KMS-11 (cell line): Measurements from ENCODE around the gene CYSTM1.

ENCODE experiments used
- H2AFZ ChIP-seq: fragments of 200-600 bp; sonication (generic); 2 replicates; pipeline ENCODE4 v1.6.1; 2016; ENCODE audit warnings: antibody characterized with exemption, mixed run types, low read depth
- H3K27ac ChIP-seq: fragments of 200-600 bp; sonication (generic); 2 replicates; pipeline ENCODE4 v1.6.1; 2016; ENCODE audit warnings: mild to moderate bottlenecking, mixed run types
- H3K27me3 ChIP-seq: fragments of 200-600 bp; sonication (generic); 2 replicates; pipeline ENCODE4 v1.6.1; 2017; ENCODE audit warnings: mild to moderate bottlenecking, low read depth, mixed run types, moderate library complexity; ENCODE audit not compliant: insufficient read depth
- H3K36me3 ChIP-seq: fragments of 200-600 bp; sonication (generic); 2 replicates; pipeline ENCODE4 v1.6.1; 2017; ENCODE audit warnings: mild to moderate bottlenecking, mixed run types; ENCODE audit not compliant: insufficient read depth
- H3K4me1 ChIP-seq: fragments of 200-600 bp; sonication (generic); 2 replicates; pipeline ENCODE4 v1.6.1; 2016; ENCODE audit warnings: mild to moderate bottlenecking, low read depth, mixed run types; ENCODE audit not compliant: poor library complexity, severe bottlenecking
- H3K4me2 ChIP-seq: fragments of 200-600 bp; sonication (generic); 2 replicates; pipeline ENCODE4 v1.7.0; 2016; ENCODE audit warnings: mild to moderate bottlenecking, mixed run types
- H3K4me3 ChIP-seq: fragments of 200-600 bp; sonication (generic); IDR thresholded peaks from 2 replicates; pipeline ENCODE4 v1.6.1; 2017; ENCODE audit warnings: low read depth, low read length, mixed read lengths; ENCODE audit not compliant: insufficient read depth
- H3K79me2 ChIP-seq: fragments of 200-600 bp; sonication (generic); 2 replicates; pipeline ENCODE4 v1.6.1; 2016; ENCODE audit warnings: low read depth, mixed run types; ENCODE audit not compliant: insufficient read depth
- H3K9ac ChIP-seq: fragments of 200-600 bp; sonication (generic); 2 replicates; pipeline ENCODE4 v1.6.1; 2016; ENCODE audit warnings: mild to moderate bottlenecking, mixed run types
- H4K20me1 ChIP-seq: fragments of 200-600 bp; sonication (generic); 2 replicates; pipeline ENCODE4 v1.6.1; 2016; ENCODE audit warnings: mild to moderate bottlenecking, mixed run types; ENCODE audit not compliant: insufficient read depth
- TF ChIP-seq, protein P1 (sequence below): fragments of 200-600 bp; sonication (generic); conservative IDR thresholded peaks from 2 replicates; pipeline ENCODE4 v1.6.1; 2017; ENCODE audit warnings: low read depth, mild to moderate bottlenecking, antibody characterized with exemption, low read length, moderate library complexity, mixed read lengths

CYSTM1 gene

DNA sequence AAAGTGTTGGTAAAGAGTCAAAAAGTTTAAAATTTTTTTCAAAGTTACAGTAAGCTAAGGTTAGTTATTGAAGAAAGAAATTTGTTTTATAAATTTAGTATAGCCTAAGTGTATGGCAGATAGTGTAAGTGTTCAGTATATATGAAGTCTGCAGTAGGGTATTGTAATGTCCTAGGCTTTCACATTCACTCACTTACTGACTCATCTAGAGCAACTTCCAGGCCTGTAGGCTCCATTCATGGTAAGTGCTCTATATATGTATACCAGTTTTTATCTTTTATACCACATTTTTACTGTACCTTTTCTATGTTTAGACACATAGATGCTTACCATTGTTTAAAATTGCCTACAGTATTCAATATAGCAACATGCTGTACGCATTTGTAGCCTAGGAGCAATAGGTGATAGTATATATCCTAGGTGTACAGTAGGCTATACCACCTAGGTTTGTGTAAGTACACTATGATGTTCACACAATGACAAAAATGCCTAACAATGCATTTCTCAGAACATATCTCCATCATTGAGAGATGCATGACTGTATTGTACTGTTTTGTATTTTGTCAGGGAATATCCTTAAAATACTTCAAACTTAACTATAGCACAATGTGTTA, 38.5 kb downstream of the CYSTM1 start:
- peaks cover 28% of the 10 kb centered on the region for H3K4me1 ChIP-seq
- H4K20me1 ChIP-seq, result no peaks in the 10 kb centered on the region
- peaks cover 25% of the 10 kb centered on the region for H3K27me3 ChIP-seq
- H2AFZ ChIP-seq, result no peak overlapping the region
- H3K79me2 ChIP-seq, result no peaks in the 10 kb centered on the region
- no peak overlapping the region for H3K9ac ChIP-seq
- TF ChIP-seq, protein P1, sequence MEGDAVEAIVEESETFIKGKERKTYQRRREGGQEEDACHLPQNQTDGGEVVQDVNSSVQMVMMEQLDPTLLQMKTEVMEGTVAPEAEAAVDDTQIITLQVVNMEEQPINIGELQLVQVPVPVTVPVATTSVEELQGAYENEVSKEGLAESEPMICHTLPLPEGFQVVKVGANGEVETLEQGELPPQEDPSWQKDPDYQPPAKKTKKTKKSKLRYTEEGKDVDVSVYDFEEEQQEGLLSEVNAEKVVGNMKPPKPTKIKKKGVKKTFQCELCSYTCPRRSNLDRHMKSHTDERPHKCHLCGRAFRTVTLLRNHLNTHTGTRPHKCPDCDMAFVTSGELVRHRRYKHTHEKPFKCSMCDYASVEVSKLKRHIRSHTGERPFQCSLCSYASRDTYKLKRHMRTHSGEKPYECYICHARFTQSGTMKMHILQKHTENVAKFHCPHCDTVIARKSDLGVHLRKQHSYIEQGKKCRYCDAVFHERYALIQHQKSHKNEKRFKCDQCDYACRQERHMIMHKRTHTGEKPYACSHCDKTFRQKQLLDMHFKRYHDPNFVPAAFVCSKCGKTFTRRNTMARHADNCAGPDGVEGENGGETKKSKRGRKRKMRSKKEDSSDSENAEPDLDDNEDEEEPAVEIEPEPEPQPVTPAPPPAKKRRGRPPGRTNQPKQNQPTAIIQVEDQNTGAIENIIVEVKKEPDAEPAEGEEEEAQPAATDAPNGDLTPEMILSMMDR, result no peak
- no peaks in the 10 kb centered on the region for H3K36me3 ChIP-seq
- peak overlapping the region; percentile 67; the same call in 1 of the 2 replicates for H3K4me2 ChIP-seq
- no peak overlapping the region for H3K27ac ChIP-seq
- H3K4me3 ChIP-seq, result no peak overlapping the region

- Histone ChIP-seq H3K36me3 (no peaks in the 10 kb centered on the region), H4K20me1 (no peaks in the 10 kb centered on the region), H3K4me3 (no peak overlapping the region), H3K4me1 (peaks cover 29% of the 10 kb centered on the region), H2AFZ (no peak overlapping the region), H3K79me2 (no peaks in the 10 kb centered on the region), H3K9ac (no peak overlapping the region), H3K27me3 (peaks cover 25% of the 10 kb centered on the region), H3K27ac (no peak overlapping the region), H3K4me2 (peak overlapping the region; percentile 67)
- TF ChIP-seq, protein P1, result no peak
These were observed 39.8 kb downstream of the CYSTM1 start for GRCh38 chr5:140214831-140215230.

DNA sequence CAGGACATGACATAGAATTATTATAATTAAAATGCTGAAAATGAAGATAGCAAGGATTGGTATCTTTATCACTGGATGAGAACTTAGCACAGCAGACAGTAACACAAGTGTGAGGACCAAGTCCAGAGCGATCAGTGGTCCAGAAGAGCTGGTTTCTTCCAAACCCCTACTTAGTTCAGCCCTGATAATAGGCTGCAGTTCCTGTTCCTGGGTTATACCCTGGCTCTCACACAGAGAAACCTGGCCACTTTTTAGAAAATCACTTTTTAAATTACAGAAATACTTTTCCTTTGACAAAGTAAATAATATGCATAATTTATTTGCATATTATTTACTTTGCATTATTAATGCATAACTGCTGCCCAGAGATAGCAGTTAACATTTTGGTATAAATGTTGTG, 40.3 kb downstream of the CYSTM1 start:
- Histone ChIP-seq H3K79me2 (no peaks in the 10 kb centered on the region), H2AFZ (no peak overlapping the region), H3K4me1 (peaks cover 34% of the 10 kb centered on the region), H3K9ac (no peak overlapping the region), H3K4me2 (peak overlapping the region; percentile 67), H4K20me1 (no peaks in the 10 kb centered on the region), H3K36me3 (no peaks in the 10 kb centered on the region), H3K27me3 (peaks cover 25% of the 10 kb centered on the region), H3K27ac (no peak overlapping the region), H3K4me3 (no peak overlapping the region)
- TF ChIP-seq, protein P1, result no peak

GRCh38 chr5:140216478-140217074, 41.6 kb downstream of the CYSTM1 start:
- Histone ChIP-seq H3K9ac (no peak overlapping the region), H2AFZ (no peak overlapping the region), H3K4me2 (no peak overlapping the region), H3K27ac (no peak overlapping the region), H3K4me1 (peaks cover 35% of the 10 kb centered on the region), H4K20me1 (no peaks in the 10 kb centered on the region), H3K4me3 (no peak overlapping the region), H3K79me2 (no peaks in the 10 kb centered on the region), H3K27me3 (peaks cover 25% of the 10 kb centered on the region), H3K36me3 (no peaks in the 10 kb centered on the region)
- TF ChIP-seq, protein P1, result no peak
